Measurements from ENCODE around the gene UBE2L5. TPM values are rescaled to one million over a fixed set of nuclear protein-coding genes. Genes with fewer than 3 reads are reported as not detected.

UBE2L5 gene
- total and polyA plus RNA-seq, 2 of the 4 experiments (the other 2 are of a cell fraction): 0.18 TPM; not detected in 1

DNA sequence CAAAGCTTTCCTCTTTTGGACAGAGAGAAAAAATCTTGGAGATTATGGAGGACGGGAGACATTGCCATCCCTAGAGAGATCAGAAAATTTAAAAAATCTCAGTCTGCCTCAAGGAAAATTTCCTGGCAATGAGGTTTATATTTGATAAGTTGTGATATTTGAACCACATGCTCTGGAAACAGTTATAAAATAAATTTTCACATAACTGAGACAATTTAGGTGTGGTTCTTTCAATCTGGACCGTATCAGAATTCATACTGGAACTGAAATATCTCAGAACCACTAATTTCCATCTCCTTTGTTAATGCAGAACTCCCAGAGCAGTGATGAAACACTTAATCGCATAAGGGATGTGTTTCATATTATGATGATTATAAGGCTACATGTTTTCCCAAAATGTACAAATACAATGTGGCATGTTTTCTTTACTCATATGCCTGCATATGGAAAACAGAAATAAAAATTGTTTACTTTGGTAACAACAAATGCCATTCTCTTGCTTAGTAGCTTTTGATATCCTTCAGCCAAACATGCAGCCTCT lies 13.7 kb downstream of the UBE2L5 start (continued):
- TF ChIP-seq MAZ (IDR thresholded peaks at IDR 0.05; ENCODE audit: borderline replicate concordance, low read depth, low read length): no peak
- TF ChIP-seq POLR2A (IDR thresholded peaks at IDR 0.05; ENCODE audit: low read depth, low read length): no peak

DNA sequence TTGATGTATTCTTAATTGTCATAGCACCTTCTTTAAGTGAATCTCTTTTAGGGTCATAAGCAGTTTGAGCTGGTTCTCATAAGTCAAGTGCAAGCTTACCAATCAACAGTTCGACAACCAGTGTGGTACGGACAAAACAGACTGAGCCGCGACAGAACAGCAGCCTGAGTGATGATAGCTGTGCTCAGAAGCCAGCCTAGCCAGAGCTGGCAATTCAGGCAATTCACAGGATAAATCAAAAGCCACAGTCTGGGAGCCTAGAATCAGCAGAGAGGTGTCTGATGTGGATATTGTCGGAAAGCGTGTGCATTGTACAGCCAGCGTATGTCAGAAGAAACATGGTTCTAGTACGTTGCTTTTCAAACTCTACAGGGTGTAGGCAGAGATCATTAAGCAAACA lies 14.9 kb downstream of the UBE2L5 start:
- no peak overlapping the region for H2BK20ac ChIP-seq (ENCODE audit: low read depth, low read length)
- no peak for ATAC-seq (ENCODE audit: low read depth)
- no peak overlapping the region for H3K9ac ChIP-seq (ENCODE audit: low read depth, low read length)
- no peaks in the 10 kb centered on the region for H3K36me3 ChIP-seq (ENCODE audit: control insufficient read depth, insufficient read depth, low read length)
- no CpG with 5 or more reads among the region's 8 CpGs for WGBS, 2 experiments (ENCODE audit: extremely low coverage in 2 of 2, insufficient read length in 1 of 2)
- H2AK9ac ChIP-seq (replicated peaks; ENCODE audit: low read depth, low read length, poor library complexity): peak overlapping the region; percentile 42
- no peak overlapping the region for H2BK15ac ChIP-seq (ENCODE audit: low read depth, low read length)
- no peak overlapping the region for H4K8ac ChIP-seq (ENCODE audit: low read depth in 2 of 2, low read length in 2 of 2)
- H3K4me1 ChIP-seq (ENCODE audit: control insufficient read depth, insufficient read depth, low read length): no peaks in the 10 kb centered on the region
- H2BK5ac ChIP-seq (ENCODE audit: low read depth, low read length, poor library complexity, severe bottlenecking): no peak overlapping the region
- no peaks in the 10 kb centered on the region for H3K79me1 ChIP-seq (ENCODE audit: low read depth in 1 of 2, low read length in 2 of 2)
- POLR2A ChIA-PET (ENCODE audit: unreplicated experiment): no interaction called here
- H3K4me3 ChIP-seq (ENCODE audit: insufficient read depth, low read depth, low read length): no peak overlapping the region
- CTCF ChIA-PET: interaction anchor here (0.7 to 1.2 kb wide), 2 partner anchors 232 to 430 kb away, joined by 3 to 4 read pairs; no protein-coding TSS in a partner anchor
- H3K9me3 ChIP-seq (ENCODE audit: control insufficient read depth, insufficient read depth, low read length): no peaks in the 10 kb centered on the region
- H3K23ac ChIP-seq (ENCODE audit: low read depth, low read length): no peak overlapping the region
- in situ Hi-C loops (cut with MboI; ENCODE audit: low sequenced_read_pairs) (no loop called here), intact Hi-C loops (cut with micrococcal nuclease) (no loop called here), dilution Hi-C loops (cut with HindIII; ENCODE audit: low sequenced_read_pairs, unreplicated experiment) (no loop called here)
- H2AFZ ChIP-seq (replicated peaks; ENCODE audit: low read length, poor library complexity): peak overlapping the region; percentile 70
- peaks cover 9% of the 10 kb centered on the region for H3K27me3 ChIP-seq (ENCODE audit: control insufficient read depth, insufficient read depth, low read length)
- no peaks in the 10 kb centered on the region for H3K9me1 ChIP-seq (ENCODE audit: insufficient read depth, low read length)
- no peak overlapping the region for H3K14ac ChIP-seq (replicated peaks; ENCODE audit: low read depth, low read length)
- H3K4ac ChIP-seq (ENCODE audit: low read depth, low read length): no peak overlapping the region
- H3K4me2 ChIP-seq (ENCODE audit: low read depth, low read length): no peak overlapping the region
- TF ChIP-seq, protein P1, sequence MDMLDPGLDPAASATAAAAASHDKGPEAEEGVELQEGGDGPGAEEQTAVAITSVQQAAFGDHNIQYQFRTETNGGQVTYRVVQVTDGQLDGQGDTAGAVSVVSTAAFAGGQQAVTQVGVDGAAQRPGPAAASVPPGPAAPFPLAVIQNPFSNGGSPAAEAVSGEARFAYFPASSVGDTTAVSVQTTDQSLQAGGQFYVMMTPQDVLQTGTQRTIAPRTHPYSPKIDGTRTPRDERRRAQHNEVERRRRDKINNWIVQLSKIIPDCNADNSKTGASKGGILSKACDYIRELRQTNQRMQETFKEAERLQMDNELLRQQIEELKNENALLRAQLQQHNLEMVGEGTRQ (IDR thresholded peaks at IDR 0.05; ENCODE audit: low read depth, low read length): no peak
- no peak for TF ChIP-seq RFX5 (IDR thresholded peaks at IDR 0.05; ENCODE audit: low read depth, low read length)
- TF ChIP-seq ELK1 (IDR thresholded peaks at IDR 0.05; ENCODE audit: borderline replicate concordance, low read depth, low read length): no peak
- TF ChIP-seq MAFK (IDR thresholded peaks at IDR 0.05; ENCODE audit: low read depth, low read length): no peak
- no peak for TF ChIP-seq FOS (IDR thresholded peaks at IDR 0.05; ENCODE audit: low read depth, low read length)
- TF ChIP-seq RCOR1 (IDR thresholded peaks at IDR 0.05; ENCODE audit: insufficient replicate concordance, low read length): no peak
- TF ChIP-seq CEBPB (IDR thresholded peaks at IDR 0.05; ENCODE audit: low read depth, low read length): no peak
- TF ChIP-seq RAD21 (IDR thresholded peaks at IDR 0.05; ENCODE audit: low read length): no peak
- TF ChIP-seq CHD1 (IDR thresholded peaks at IDR 0.05; ENCODE audit: low read depth, low read length): no peak
- TF ChIP-seq, protein P2, sequence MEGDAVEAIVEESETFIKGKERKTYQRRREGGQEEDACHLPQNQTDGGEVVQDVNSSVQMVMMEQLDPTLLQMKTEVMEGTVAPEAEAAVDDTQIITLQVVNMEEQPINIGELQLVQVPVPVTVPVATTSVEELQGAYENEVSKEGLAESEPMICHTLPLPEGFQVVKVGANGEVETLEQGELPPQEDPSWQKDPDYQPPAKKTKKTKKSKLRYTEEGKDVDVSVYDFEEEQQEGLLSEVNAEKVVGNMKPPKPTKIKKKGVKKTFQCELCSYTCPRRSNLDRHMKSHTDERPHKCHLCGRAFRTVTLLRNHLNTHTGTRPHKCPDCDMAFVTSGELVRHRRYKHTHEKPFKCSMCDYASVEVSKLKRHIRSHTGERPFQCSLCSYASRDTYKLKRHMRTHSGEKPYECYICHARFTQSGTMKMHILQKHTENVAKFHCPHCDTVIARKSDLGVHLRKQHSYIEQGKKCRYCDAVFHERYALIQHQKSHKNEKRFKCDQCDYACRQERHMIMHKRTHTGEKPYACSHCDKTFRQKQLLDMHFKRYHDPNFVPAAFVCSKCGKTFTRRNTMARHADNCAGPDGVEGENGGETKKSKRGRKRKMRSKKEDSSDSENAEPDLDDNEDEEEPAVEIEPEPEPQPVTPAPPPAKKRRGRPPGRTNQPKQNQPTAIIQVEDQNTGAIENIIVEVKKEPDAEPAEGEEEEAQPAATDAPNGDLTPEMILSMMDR (conservative IDR thresholded peaks at IDR 0.05; ENCODE audit: low read depth, low read length): no peak
- TF ChIP-seq POLR2A (IDR thresholded peaks at IDR 0.05; ENCODE audit: low read depth, low read length): no peak
- no peak for TF ChIP-seq SMC3 (IDR thresholded peaks at IDR 0.05; ENCODE audit: low read depth, low read length)
- TF ChIP-seq MXI1 (IDR thresholded peaks at IDR 0.05; ENCODE audit: borderline replicate concordance, low read depth, low read length): no peak
- no TSS peak for BruUV-seq (replicated peaks)
- H3K18ac ChIP-seq (ENCODE audit: low read depth, low read length): no peak overlapping the region
- H4K5ac ChIP-seq (ENCODE audit: low read depth, low read length): no peak overlapping the region
- H3K56ac ChIP-seq (ENCODE audit: extremely low read depth, insufficient read depth, low read length): no peak overlapping the region
- H2BK120ac ChIP-seq (ENCODE audit: low read depth, low read length): no peak overlapping the region
- no peaks in the 10 kb centered on the region for H4K20me1 ChIP-seq (ENCODE audit: insufficient read depth, low read length)
- H2AK5ac ChIP-seq (ENCODE audit: low read depth, low read length): no peak overlapping the region
- no peak for DNase-seq
- H4K91ac ChIP-seq (ENCODE audit: insufficient read depth, low read depth, low read length): no peak overlapping the region
- H3K27ac ChIP-seq (ENCODE audit: insufficient read depth, low read length): no peak overlapping the region
